Natural killer cell (primary cell): ENCODE results near the gene TANGO2. TPM values are rescaled to one million over a fixed set of nuclear protein-coding genes. Genes with fewer than 3 reads are reported as not detected.

Source experiments
- ATAC-seq, 3 donors: fragments of 150-1000 bp in 2 of 3; fragments of 200-7000 bp in 1 of 3; cut with Tn5 transposase; 1 replicate in 1 of 3; 2 replicates in 2 of 3; pipeline ENCODE4 v1.10.0; 2021; ENCODE audit warnings: mild to moderate bottlenecking in 2 of 3, moderate library complexity in 2 of 3
- DNase-seq, 2 donors: peaks; one replicate each; pipeline versions ENCODE4 v3.0.0 to v3.0.0-alpha.2; 2013 to 2021; ENCODE audit warnings: mixed read lengths in 1 of 2
- H3K27ac ChIP-seq: one replicate; pipeline ENCODE4 v1.5.1; 2013; ENCODE audit warnings: mild to moderate bottlenecking, low read length
- H3K27me3 ChIP-seq: one replicate; pipeline ENCODE4 v1.6.1; 2013; ENCODE audit warnings: low read length; ENCODE audit not compliant: control insufficient read depth, insufficient read depth
- H3K36me3 ChIP-seq: one replicate; pipeline ENCODE4 v1.6.1; 2013; ENCODE audit warnings: low read length; ENCODE audit not compliant: control insufficient read depth, insufficient read depth
- H3K4me1 ChIP-seq: one replicate; pipeline ENCODE4 v1.6.1; 2013; ENCODE audit warnings: low read length; ENCODE audit not compliant: control insufficient read depth, insufficient read depth
- H3K4me3 ChIP-seq: one replicate; pipeline ENCODE4 v1.5.1; 2013; ENCODE audit warnings: low read length
- H3K9me3 ChIP-seq: one replicate; pipeline ENCODE4 v1.6.1; 2013; ENCODE audit warnings: low read length; ENCODE audit not compliant: control insufficient read depth, insufficient read depth
- H3K27ac Mint-ChIP-seq, 2 donors: one replicate each; pipeline ENCODE4 v1.8.0; 2022; ENCODE audit warnings: mild to moderate bottlenecking in 2 of 2, mixed read lengths in 2 of 2, moderate library complexity in 1 of 2
- H3K27me3 Mint-ChIP-seq, 2 donors: one replicate each; pipeline ENCODE4 v1.8.0; 2022; ENCODE audit warnings: low read depth in 2 of 2, mixed read lengths in 2 of 2
- H3K36me3 Mint-ChIP-seq: one replicate; pipeline ENCODE4 v1.8.0; 2022; ENCODE audit warnings: mixed read lengths
- H3K4me1 Mint-ChIP-seq, 2 donors: one replicate each; pipeline ENCODE4 v1.8.0; 2022; ENCODE audit warnings: mixed read lengths in 2 of 2
- H3K4me3 Mint-ChIP-seq: one replicate; pipeline ENCODE4 v1.8.0; 2022; ENCODE audit warnings: mild to moderate bottlenecking, moderate library complexity, mixed read lengths
- H3K9me3 Mint-ChIP-seq, 2 donors: one replicate each; pipeline ENCODE4 v1.8.0; 2022; ENCODE audit warnings: mixed read lengths in 2 of 2
- WGBS: methylation state at CpG from one replicate; pipeline ENCODE4 v1.1.7; 2013; ENCODE audit warnings: missing lambda C conversion rate; ENCODE audit not compliant: insufficient coverage; 5-methylcytosine and 5-hydroxymethylcytosine counted together
- intact Hi-C: fragments of 100-400 bp; cut with micrococcal nuclease; formaldehyde crosslinking; loops from one replicate; pipeline ENCODE4 v1.14.2; 2022
- total RNA-seq, 4 donors: library from RNA; stranded (reverse); fragments of 120-200 nt in 1 of 4; gene quantifications; one replicate each; pipeline versions ENCODE4 v1.2.3 to v1.2.4, GENCODE V29; 2013 to 2022
- TF ChIP-seq, protein P1 (sequence below): fragments of 200-600 bp; IDR thresholded peaks from one replicate; pipeline ENCODE4 v1.8.0; 2022; ENCODE audit warnings: antibody characterized with exemption

TANGO2 gene, protein sequence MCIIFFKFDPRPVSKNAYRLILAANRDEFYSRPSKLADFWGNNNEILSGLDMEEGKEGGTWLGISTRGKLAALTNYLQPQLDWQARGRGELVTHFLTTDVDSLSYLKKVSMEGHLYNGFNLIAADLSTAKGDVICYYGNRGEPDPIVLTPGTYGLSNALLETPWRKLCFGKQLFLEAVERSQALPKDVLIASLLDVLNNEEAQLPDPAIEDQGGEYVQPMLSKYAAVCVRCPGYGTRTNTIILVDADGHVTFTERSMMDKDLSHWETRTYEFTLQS
- total RNA-seq: 10 to 100 TPM; 33.3 to 53.0 (median 46.2) TPM
- total RNA-seq (2013): 35.6 TPM

- TF ChIP-seq, protein P1, sequence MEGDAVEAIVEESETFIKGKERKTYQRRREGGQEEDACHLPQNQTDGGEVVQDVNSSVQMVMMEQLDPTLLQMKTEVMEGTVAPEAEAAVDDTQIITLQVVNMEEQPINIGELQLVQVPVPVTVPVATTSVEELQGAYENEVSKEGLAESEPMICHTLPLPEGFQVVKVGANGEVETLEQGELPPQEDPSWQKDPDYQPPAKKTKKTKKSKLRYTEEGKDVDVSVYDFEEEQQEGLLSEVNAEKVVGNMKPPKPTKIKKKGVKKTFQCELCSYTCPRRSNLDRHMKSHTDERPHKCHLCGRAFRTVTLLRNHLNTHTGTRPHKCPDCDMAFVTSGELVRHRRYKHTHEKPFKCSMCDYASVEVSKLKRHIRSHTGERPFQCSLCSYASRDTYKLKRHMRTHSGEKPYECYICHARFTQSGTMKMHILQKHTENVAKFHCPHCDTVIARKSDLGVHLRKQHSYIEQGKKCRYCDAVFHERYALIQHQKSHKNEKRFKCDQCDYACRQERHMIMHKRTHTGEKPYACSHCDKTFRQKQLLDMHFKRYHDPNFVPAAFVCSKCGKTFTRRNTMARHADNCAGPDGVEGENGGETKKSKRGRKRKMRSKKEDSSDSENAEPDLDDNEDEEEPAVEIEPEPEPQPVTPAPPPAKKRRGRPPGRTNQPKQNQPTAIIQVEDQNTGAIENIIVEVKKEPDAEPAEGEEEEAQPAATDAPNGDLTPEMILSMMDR: no peak
- no peaks in the 10 kb centered on the region for H3K27me3 Mint-ChIP-seq
- ATAC-seq: peak; percentile 90 to 97 (median 90)
These were observed at the start of gene TANGO2 for GRCh38 chr22:20020533-20021195. Gene TANGO2, plus strand, starts transcription at chr22:20021110. Its CDS starts 15,689 bp downstream, at chr22:20036799.

GRCh38 chr22:19971276-19972124 lies 49.4 kb upstream of the TANGO2 start:
- no peaks in the 10 kb centered on the region for H3K36me3 Mint-ChIP-seq
- peak overlapping the region; percentile 11 for H3K4me3 ChIP-seq
- no peaks in the 10 kb centered on the region for H3K9me3 ChIP-seq
- DNase-seq (peak; percentile 35 to 52), ATAC-seq (peak; percentile 31 to 65 (median 62))
- peak overlapping the region; percentile 61 for H3K27ac ChIP-seq
- H3K27me3 ChIP-seq: no peaks in the 10 kb centered on the region
- peaks cover 72% of the 10 kb centered on the region for H3K4me1 ChIP-seq
- H3K9me3 Mint-ChIP-seq: no peaks in the 10 kb centered on the region
- peaks cover 46 to 62% of the 10 kb centered on the region in 2 donors for H3K4me1 Mint-ChIP-seq
- TF ChIP-seq, protein P1: no peak
- peak overlapping the region; percentile 87 for H3K4me3 Mint-ChIP-seq
- no peaks in the 10 kb centered on the region for H3K27me3 Mint-ChIP-seq
- intact Hi-C loops: loop anchor here (1.0 to 5.0 kb wide), 3 partner anchors 49 to 297 kb away; partner anchors contain the start of genes RTN4R and TANGO2
- WGBS: 31% methylated on average over 21 of the region's 28 CpGs
- peaks cover 30% of the 10 kb centered on the region for H3K36me3 ChIP-seq
- peak overlapping the region; percentile 84 to 85 for H3K27ac Mint-ChIP-seq

More at GRCh38 chr22:20020533-20021195, at the start of gene TANGO2:
- peak within 1 kb of the TSS; percentile 98 for H3K4me3 ChIP-seq
- Mint-ChIP-seq H3K4me1 (peaks cover 24 to 48% of the 10 kb centered on the region in 2 donors), H3K27ac (peak within 1 kb of the TSS; percentile 84 to 87), H3K9me3 (no peaks in the 10 kb centered on the region), H3K36me3 (no peaks in the 10 kb centered on the region), H3K4me3 (peak within 1 kb of the TSS; percentile 94)
- H3K9me3 ChIP-seq: no peaks in the 10 kb centered on the region
- peaks cover 42% of the 10 kb centered on the region for H3K4me1 ChIP-seq
- H3K27me3 ChIP-seq: no peaks in the 10 kb centered on the region
- WGBS: under 1% methylated on average over 61 of the region's 61 CpGs
- DNase-seq: peak; percentile 97 to 98
- intact Hi-C loops: loop anchor here (2.0 kb wide), 2 partner anchors 50 to 60 kb away; partner anchors contain the start of gene DGCR8
- peaks cover 2% of the 10 kb centered on the region for H3K36me3 ChIP-seq
- peak within 1 kb of the TSS; percentile 87 for H3K27ac ChIP-seq

GRCh38 chr22:19972251-19972650 lies 48.7 kb upstream of the TANGO2 start:
- H3K4me3 ChIP-seq: no peak overlapping the region
- WGBS: 90% methylated on average over 9 of the region's 9 CpGs
- peak overlapping the region; percentile 84 to 85 for H3K27ac Mint-ChIP-seq
- peaks cover 42 to 55% of the 10 kb centered on the region in 2 donors for H3K4me1 Mint-ChIP-seq
- TF ChIP-seq, protein P1: no peak
- no peaks in the 10 kb centered on the region for H3K27me3 ChIP-seq
- intact Hi-C loops: loop anchor here (5.0 kb wide), 1 partner anchor 155 kb away; no protein-coding TSS in a partner anchor
- no peaks in the 10 kb centered on the region for H3K9me3 Mint-ChIP-seq
- DNase-seq: no peak
- peaks cover 65% of the 10 kb centered on the region for H3K4me1 ChIP-seq
- peak overlapping the region; percentile 87 for H3K4me3 Mint-ChIP-seq
- peak overlapping the region; percentile 61 for H3K27ac ChIP-seq
- ATAC-seq: no peak
- peaks cover 25% of the 10 kb centered on the region for H3K36me3 ChIP-seq
- H3K27me3 Mint-ChIP-seq: no peaks in the 10 kb centered on the region
- no peaks in the 10 kb centered on the region for H3K9me3 ChIP-seq
- H3K36me3 Mint-ChIP-seq: no peaks in the 10 kb centered on the region
